Activated CD8-positive, alpha-beta memory T cell treated with anti-CD3 and anti-CD28 coated beads for 24 hours (primary cell): ENCODE measurements around the gene EXTL1.

ENCODE experiments used
- DNase-seq: peaks from one replicate; pipeline ENCODE4 v3.0.0-alpha.2; 2020

Gene EXTL1

GRCh38 chr1:26044971-26045721, 23.6 kb downstream of the EXTL1 start:
- DNase-seq, result no peak

GRCh38 chr1:26045722-26046245, 24.2 kb downstream of the EXTL1 start, which contains the start of gene SLC30A2:
TSS of gene SLC30A2 (minus strand) at chr1:26046118. CDS start at chr1:26045896, 222 bp downstream.
- no peak for DNase-seq

- DNase-seq, result no peak
Observed at GRCh38 chr1:26046246-26047095, 24.9 kb downstream of the EXTL1 start.

GRCh38 chr1:26047278-26047874, 25.8 kb downstream of the EXTL1 start:
- DNase-seq, result no peak

- no peak for DNase-seq
Observed at GRCh38 chr1:26049531-26050247, 28.1 kb downstream of the EXTL1 start.

GRCh38 chr1:26050248-26050640, 28.7 kb downstream of the EXTL1 start:
- no peak for DNase-seq

GRCh38 chr1:26053718-26054560, 32.4 kb downstream of the EXTL1 start:
- DNase-seq, result no peak

- no peak for DNase-seq
Observed at GRCh38 chr1:26055041-26055440, 33.5 kb downstream of the EXTL1 start.

GRCh38 chr1:26057189-26057588, 35.6 kb downstream of the EXTL1 start:
- no peak for DNase-seq

- DNase-seq, result no peak
Observed at GRCh38 chr1:26058052-26058595, 36.5 kb downstream of the EXTL1 start.

- no peak for DNase-seq
Observed at GRCh38 chr1:26059906-26060305, 38.3 kb downstream of the EXTL1 start.

- no peak for DNase-seq
Observed at GRCh38 chr1:26060832-26061574, 39.4 kb downstream of the EXTL1 start.

- no peak for DNase-seq
Observed at GRCh38 chr1:26064553-26064952, 43.0 kb downstream of the EXTL1 start.

- no peak for DNase-seq
Observed at GRCh38 chr1:26066160-26066559, 44.6 kb downstream of the EXTL1 start.

- DNase-seq, result no peak
Observed at GRCh38 chr1:26066857-26067256, 45.3 kb downstream of the EXTL1 start.

- no peak for DNase-seq
Observed at GRCh38 chr1:26067432-26067911, 45.9 kb downstream of the EXTL1 start, which contains the start of gene TRIM63. TSS of gene TRIM63 (minus strand) at chr1:26067630. CDS start at chr1:26067494, 136 bp downstream.

GRCh38 chr1:26069941-26070295, 48.3 kb downstream of the EXTL1 start:
- no peak for DNase-seq

- DNase-seq, result no peak
Observed at GRCh38 chr1:26070296-26070962, 48.9 kb downstream of the EXTL1 start.

- DNase-seq, result no peak
Observed at GRCh38 chr1:26070963-26071342, 49.4 kb downstream of the EXTL1 start.

GRCh38 chr1:26072305-26072704, 50.7 kb downstream of the EXTL1 start:
- no peak for DNase-seq
